ENCODE measurements around the gene PRKG1. TPM values are rescaled to one million over a fixed set of nuclear protein-coding genes. Genes with fewer than 3 reads are reported as not detected.

Gene PRKG1
- total RNA-seq, 1 experiment from 2014 or later: not detected

GRCh38 chr10:51471271-51471670 lies 397.0 kb downstream of the PRKG1 start:
- DNase-seq (ENCODE audit: low read depth): no peak
- in situ Hi-C loops (cut with HindIII; ENCODE audit: low pct_unique_long_range_greater_than_20kb, low sequenced_read_pairs): no loop called here

- DNase-seq (ENCODE audit: low read depth): no peak
- in situ Hi-C loops (cut with HindIII; ENCODE audit: low pct_unique_long_range_greater_than_20kb, low sequenced_read_pairs): no loop called here
Measured at GRCh38 chr10:51472154-51472553, 397.9 kb downstream of the PRKG1 start.

GRCh38 chr10:51479711-51480110 lies 405.4 kb downstream of the PRKG1 start:
- no peak for DNase-seq (ENCODE audit: low read depth)
- in situ Hi-C loops (cut with HindIII; ENCODE audit: low pct_unique_long_range_greater_than_20kb, low sequenced_read_pairs): no loop called here

- no peak for DNase-seq (ENCODE audit: low read depth)
- in situ Hi-C loops (cut with HindIII; ENCODE audit: low pct_unique_long_range_greater_than_20kb, low sequenced_read_pairs): no loop called here
Measured at GRCh38 chr10:51485668-51486067, 411.4 kb downstream of the PRKG1 start.

- in situ Hi-C loops (cut with HindIII; ENCODE audit: low pct_unique_long_range_greater_than_20kb, low sequenced_read_pairs): no loop called here
- no peak for DNase-seq (ENCODE audit: low read depth)
Measured at GRCh38 chr10:51487576-51487975, 413.3 kb downstream of the PRKG1 start.

- no peak for DNase-seq (ENCODE audit: low read depth)
- in situ Hi-C loops (cut with HindIII; ENCODE audit: low pct_unique_long_range_greater_than_20kb, low sequenced_read_pairs): no loop called here
Measured at GRCh38 chr10:51488766-51489408, 414.6 kb downstream of the PRKG1 start.

- in situ Hi-C loops (cut with HindIII; ENCODE audit: low pct_unique_long_range_greater_than_20kb, low sequenced_read_pairs): no loop called here
- DNase-seq (ENCODE audit: low read depth): no peak
Measured at GRCh38 chr10:51498424-51498823, 424.1 kb downstream of the PRKG1 start.

- DNase-seq (ENCODE audit: low read depth): no peak
- in situ Hi-C loops (cut with HindIII; ENCODE audit: low pct_unique_long_range_greater_than_20kb, low sequenced_read_pairs): no loop called here
Measured at GRCh38 chr10:51501396-51501795, 427.1 kb downstream of the PRKG1 start.

- no peak for DNase-seq (ENCODE audit: low read depth)
- in situ Hi-C loops (cut with HindIII; ENCODE audit: low pct_unique_long_range_greater_than_20kb, low sequenced_read_pairs): no loop called here
Measured at GRCh38 chr10:51502124-51502523, 427.8 kb downstream of the PRKG1 start.

- no peak for DNase-seq (ENCODE audit: low read depth)
- in situ Hi-C loops (cut with HindIII; ENCODE audit: low pct_unique_long_range_greater_than_20kb, low sequenced_read_pairs): no loop called here
Measured at GRCh38 chr10:51503378-51503777, 429.1 kb downstream of the PRKG1 start.

GRCh38 chr10:51507476-51507875 lies 433.2 kb downstream of the PRKG1 start:
- in situ Hi-C loops (cut with HindIII; ENCODE audit: low pct_unique_long_range_greater_than_20kb, low sequenced_read_pairs): no loop called here
- no peak for DNase-seq (ENCODE audit: low read depth)

GRCh38 chr10:51508156-51508555 lies 433.9 kb downstream of the PRKG1 start:
- in situ Hi-C loops (cut with HindIII; ENCODE audit: low pct_unique_long_range_greater_than_20kb, low sequenced_read_pairs): no loop called here

GRCh38 chr10:51510231-51510630 lies 435.9 kb downstream of the PRKG1 start:
- no peak for DNase-seq (ENCODE audit: low read depth)
- in situ Hi-C loops (cut with HindIII; ENCODE audit: low pct_unique_long_range_greater_than_20kb, low sequenced_read_pairs): no loop called here

More at GRCh38 chr10:51508156-51508555, 433.9 kb downstream of the PRKG1 start:
- DNase-seq (ENCODE audit: low read depth): no peak

- in situ Hi-C loops (cut with HindIII; ENCODE audit: low pct_unique_long_range_greater_than_20kb, low sequenced_read_pairs): no loop called here
- no peak for DNase-seq (ENCODE audit: low read depth)
Measured at GRCh38 chr10:51521605-51522004, 447.3 kb downstream of the PRKG1 start.

GRCh38 chr10:51522858-51523257 lies 448.6 kb downstream of the PRKG1 start:
- in situ Hi-C loops (cut with HindIII; ENCODE audit: low pct_unique_long_range_greater_than_20kb, low sequenced_read_pairs): no loop called here

GRCh38 chr10:51523440-51523839 lies 449.2 kb downstream of the PRKG1 start:
- in situ Hi-C loops (cut with HindIII; ENCODE audit: low pct_unique_long_range_greater_than_20kb, low sequenced_read_pairs): no loop called here

More at GRCh38 chr10:51522858-51523257, 448.6 kb downstream of the PRKG1 start:
- no peak for DNase-seq (ENCODE audit: low read depth)

GRCh38 chr10:51524041-51524440 lies 449.8 kb downstream of the PRKG1 start:
- DNase-seq (ENCODE audit: low read depth): no peak
- in situ Hi-C loops (cut with HindIII; ENCODE audit: low pct_unique_long_range_greater_than_20kb, low sequenced_read_pairs): no loop called here

More at GRCh38 chr10:51523440-51523839, 449.2 kb downstream of the PRKG1 start:
- DNase-seq (ENCODE audit: low read depth): no peak

GRCh38 chr10:51527522-51528219 lies 453.4 kb downstream of the PRKG1 start:
- DNase-seq (ENCODE audit: low read depth): no peak
- in situ Hi-C loops (cut with HindIII; ENCODE audit: low pct_unique_long_range_greater_than_20kb, low sequenced_read_pairs): no loop called here

GRCh38 chr10:51528527-51528926 lies 454.2 kb downstream of the PRKG1 start:
- no peak for DNase-seq (ENCODE audit: low read depth)
- in situ Hi-C loops (cut with HindIII; ENCODE audit: low pct_unique_long_range_greater_than_20kb, low sequenced_read_pairs): no loop called here

GRCh38 chr10:51530541-51530940 lies 456.3 kb downstream of the PRKG1 start:
- DNase-seq (ENCODE audit: low read depth): no peak
- in situ Hi-C loops (cut with HindIII; ENCODE audit: low pct_unique_long_range_greater_than_20kb, low sequenced_read_pairs): no loop called here
